Progenitor cell of endocrine pancreas (in vitro differentiated cells): ENCODE data around the gene EXTL1. TPM values are rescaled to one million over a fixed set of nuclear protein-coding genes. Genes with fewer than 3 reads are reported as not detected.

Experiments used
- DNase-seq: peaks from one replicate; pipeline ENCODE4 v3.0.0; 2021; ENCODE audit warnings: low spot score; ENCODE audit not compliant: unreplicated experiment
- H3K27ac Mint-ChIP-seq: 2 replicates; pipeline ENCODE4 v1.8.0; 2021; ENCODE audit warnings: mild to moderate bottlenecking, moderate library complexity, mixed read lengths
- H3K27me3 Mint-ChIP-seq: 2 replicates; pipeline ENCODE4 v1.8.0; 2021; ENCODE audit warnings: mixed read lengths
- H3K36me3 Mint-ChIP-seq: 2 replicates; pipeline ENCODE4 v1.8.0; 2022; ENCODE audit warnings: mixed read lengths; ENCODE audit not compliant: insufficient read depth
- H3K4me1 Mint-ChIP-seq: 2 replicates; pipeline ENCODE4 v1.8.0; 2021; ENCODE audit warnings: low read depth, mixed read lengths
- H3K4me3 Mint-ChIP-seq: 2 replicates; pipeline ENCODE4 v1.8.0; 2021; ENCODE audit warnings: low read depth, mild to moderate bottlenecking, moderate library complexity, mixed read lengths
- H3K9me3 Mint-ChIP-seq: 2 replicates; pipeline ENCODE4 v1.8.0; 2021; ENCODE audit warnings: low read depth, mixed read lengths
- total RNA-seq: library from RNA; stranded (reverse); gene quantifications from 2 replicates; pipeline ENCODE4 v1.2.1, GENCODE V29; 2021
- TF ChIP-seq, protein P1 (sequence below): fragments of 200-600 bp; sonication (generic); IDR thresholded peaks from one replicate; pipeline ENCODE4 v1.5.0; 2021; ENCODE audit warnings: antibody characterized with exemption, mild to moderate bottlenecking; ENCODE audit not compliant: unreplicated experiment

EXTL1 gene
- total RNA-seq, 1 donor from 2014 or later, result 3.6 TPM

GRCh38 chr1:26077524-26077923 is 55.9 kb downstream of the EXTL1 start:
- H3K4me3 Mint-ChIP-seq, result no peak overlapping the region
- H3K27ac Mint-ChIP-seq, result no peak overlapping the region
- TF ChIP-seq, protein P1, sequence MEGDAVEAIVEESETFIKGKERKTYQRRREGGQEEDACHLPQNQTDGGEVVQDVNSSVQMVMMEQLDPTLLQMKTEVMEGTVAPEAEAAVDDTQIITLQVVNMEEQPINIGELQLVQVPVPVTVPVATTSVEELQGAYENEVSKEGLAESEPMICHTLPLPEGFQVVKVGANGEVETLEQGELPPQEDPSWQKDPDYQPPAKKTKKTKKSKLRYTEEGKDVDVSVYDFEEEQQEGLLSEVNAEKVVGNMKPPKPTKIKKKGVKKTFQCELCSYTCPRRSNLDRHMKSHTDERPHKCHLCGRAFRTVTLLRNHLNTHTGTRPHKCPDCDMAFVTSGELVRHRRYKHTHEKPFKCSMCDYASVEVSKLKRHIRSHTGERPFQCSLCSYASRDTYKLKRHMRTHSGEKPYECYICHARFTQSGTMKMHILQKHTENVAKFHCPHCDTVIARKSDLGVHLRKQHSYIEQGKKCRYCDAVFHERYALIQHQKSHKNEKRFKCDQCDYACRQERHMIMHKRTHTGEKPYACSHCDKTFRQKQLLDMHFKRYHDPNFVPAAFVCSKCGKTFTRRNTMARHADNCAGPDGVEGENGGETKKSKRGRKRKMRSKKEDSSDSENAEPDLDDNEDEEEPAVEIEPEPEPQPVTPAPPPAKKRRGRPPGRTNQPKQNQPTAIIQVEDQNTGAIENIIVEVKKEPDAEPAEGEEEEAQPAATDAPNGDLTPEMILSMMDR, result no peak
- no peaks in the 10 kb centered on the region for H3K27me3 Mint-ChIP-seq
- peaks cover 22% of the 10 kb centered on the region for H3K4me1 Mint-ChIP-seq
- DNase-seq, result no peak
- no peaks in the 10 kb centered on the region for H3K9me3 Mint-ChIP-seq
- no peaks in the 10 kb centered on the region for H3K36me3 Mint-ChIP-seq

GRCh38 chr1:26078286-26079177 is 57.0 kb downstream of the EXTL1 start:
- no peaks in the 10 kb centered on the region for H3K27me3 Mint-ChIP-seq
- no peak overlapping the region for H3K4me3 Mint-ChIP-seq
- peak overlapping the region; percentile 26 for H3K27ac Mint-ChIP-seq
- TF ChIP-seq, protein P1, result no peak
- no peaks in the 10 kb centered on the region for H3K36me3 Mint-ChIP-seq
- peaks cover 22% of the 10 kb centered on the region for H3K4me1 Mint-ChIP-seq
- DNase-seq, result no peak
- H3K9me3 Mint-ChIP-seq, result no peaks in the 10 kb centered on the region

- Mint-ChIP-seq H3K4me3 (no peak overlapping the region), H3K36me3 (no peaks in the 10 kb centered on the region), H3K4me1 (peaks cover 22% of the 10 kb centered on the region), H3K27me3 (peaks cover 4% of the 10 kb centered on the region), H3K9me3 (no peaks in the 10 kb centered on the region), H3K27ac (no peak overlapping the region)
- TF ChIP-seq, protein P1, result no peak
- DNase-seq, result no peak
These were observed 57.6 kb downstream of the EXTL1 start for GRCh38 chr1:26079178-26079563.

DNA sequence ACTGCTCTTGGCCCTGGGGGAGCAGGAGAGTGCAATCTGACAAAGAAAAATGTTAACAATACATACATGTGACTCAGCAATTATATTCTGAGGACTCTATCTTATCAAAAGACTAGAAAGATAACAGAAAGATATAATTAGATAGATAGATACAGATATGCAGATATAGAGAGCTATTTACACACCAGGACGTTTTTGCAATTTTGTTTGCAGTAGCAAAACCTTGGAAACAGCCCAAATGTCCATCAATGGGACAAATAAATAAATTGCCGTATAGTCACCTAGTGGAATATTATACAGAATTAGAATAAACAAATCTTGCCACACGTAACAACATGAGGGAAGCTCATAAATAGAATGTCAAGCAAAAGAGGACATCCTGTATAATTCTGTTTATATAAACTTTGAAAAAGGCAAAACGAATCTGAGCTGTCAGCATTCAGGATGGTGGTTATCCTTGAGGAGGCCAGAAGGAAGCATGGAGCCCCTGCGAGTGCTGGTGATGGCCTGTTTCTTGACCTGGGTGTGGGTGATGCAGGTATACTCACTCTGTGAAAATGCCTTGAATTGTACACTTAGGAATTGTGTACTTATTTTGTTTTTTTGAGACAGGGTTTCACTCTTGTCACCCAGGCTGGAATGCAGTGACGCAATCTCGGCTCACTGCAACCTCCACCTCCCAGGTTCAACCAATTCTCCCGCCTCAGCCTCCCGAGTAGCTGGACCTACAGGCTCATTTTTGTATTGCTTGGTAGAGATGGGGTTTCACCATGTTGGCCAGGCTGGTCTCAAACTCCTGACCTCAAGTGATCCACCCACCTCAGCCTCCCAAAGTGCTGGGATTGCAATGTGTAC is 58.6 kb downstream of the EXTL1 start:
- Mint-ChIP-seq H3K27ac (no peak overlapping the region), H3K36me3 (no peaks in the 10 kb centered on the region), H3K9me3 (no peaks in the 10 kb centered on the region), H3K27me3 (peaks cover 10% of the 10 kb centered on the region), H3K4me1 (peaks cover 22% of the 10 kb centered on the region), H3K4me3 (no peak overlapping the region)
- DNase-seq, result no peak
- TF ChIP-seq, protein P1, result no peak

DNA sequence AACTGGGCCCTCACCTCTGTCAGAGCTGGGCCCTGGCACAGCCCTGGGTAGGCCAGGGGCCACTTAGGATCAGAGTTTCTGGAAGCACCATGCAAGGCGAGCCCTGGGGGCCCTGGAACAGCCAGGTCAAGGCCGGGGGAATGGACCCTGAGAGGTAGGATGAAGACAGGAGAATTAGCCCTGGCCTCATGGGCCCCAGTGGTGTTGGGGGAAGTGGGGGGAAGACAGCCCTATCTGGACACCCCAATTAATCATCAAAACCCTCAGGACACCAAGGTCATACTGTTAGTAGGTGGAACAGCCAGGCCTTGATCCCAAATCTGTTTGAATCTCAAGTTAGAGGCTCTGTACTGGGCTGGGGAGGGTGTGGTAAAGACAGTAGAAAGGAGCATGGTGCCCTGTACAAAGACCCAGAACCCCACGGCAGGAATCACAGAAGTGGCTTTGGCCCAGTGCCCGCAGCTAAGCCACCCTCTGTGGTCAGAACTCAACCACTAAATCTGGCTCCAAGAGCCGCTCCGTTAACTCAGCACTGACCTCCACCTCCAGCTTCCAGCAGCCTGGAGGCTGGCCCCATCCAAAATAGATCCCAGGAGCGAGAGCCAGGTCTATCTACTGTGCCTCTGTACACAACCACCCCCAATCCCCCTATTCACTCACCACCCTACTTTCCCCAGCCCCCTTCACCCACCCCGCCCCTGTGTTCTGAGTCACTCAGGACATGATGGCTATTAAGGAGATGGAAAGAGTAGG is 59.9 kb downstream of the EXTL1 start:
- TF ChIP-seq, protein P1, result no peak
- no peak for DNase-seq
- Mint-ChIP-seq H3K27me3 (peaks cover 12% of the 10 kb centered on the region), H3K36me3 (no peaks in the 10 kb centered on the region), H3K9me3 (no peaks in the 10 kb centered on the region), H3K4me1 (peaks cover 22% of the 10 kb centered on the region), H3K27ac (no peak overlapping the region), H3K4me3 (no peak overlapping the region)
